HG02610 (cell line): ENCODE data around the gene PDZD8.

Experiments used
- ATAC-seq: cut with Tn5 transposase; IDR thresholded peaks from one replicate; pipeline ENCODE4 v1.9.1; 2021; ENCODE audit warnings: mild to moderate bottlenecking, moderate library complexity; ENCODE audit not compliant: unreplicated experiment

The PDZD8 gene

GRCh38 chr10:117391436-117392205 lies 16.4 kb upstream of the PDZD8 start:
- ATAC-seq = no peak

GRCh38 chr10:117390420-117390819 lies 15.2 kb upstream of the PDZD8 start:
- no peak for ATAC-seq

- no peak for ATAC-seq
Measured at GRCh38 chr10:117386805-117387204, 11.6 kb upstream of the PDZD8 start.

- no peak for ATAC-seq
Measured at GRCh38 chr10:117382861-117383260, 7.6 kb upstream of the PDZD8 start.

- ATAC-seq = peak; percentile 32
Measured at GRCh38 chr10:117374506-117375359, 507 bp downstream of the PDZD8 start.

- ATAC-seq = peak; percentile 22
Measured at GRCh38 chr10:117373823-117374505, 1.3 kb downstream of the PDZD8 start.

GRCh38 chr10:117370205-117370604 lies 5.0 kb downstream of the PDZD8 start:
- no peak for ATAC-seq

GRCh38 chr10:117367718-117368117 lies 7.5 kb downstream of the PDZD8 start:
- ATAC-seq = no peak

GRCh38 chr10:117366741-117367140 lies 8.5 kb downstream of the PDZD8 start:
- no peak for ATAC-seq

GRCh38 chr10:117365612-117366011 lies 9.6 kb downstream of the PDZD8 start:
- peak; percentile 30 for ATAC-seq

GRCh38 chr10:117364110-117364960 lies 10.9 kb downstream of the PDZD8 start:
- no peak for ATAC-seq

- peak; percentile 57 for ATAC-seq
Measured at GRCh38 chr10:117363028-117363427, 12.2 kb downstream of the PDZD8 start.

GRCh38 chr10:117362313-117362712 lies 12.9 kb downstream of the PDZD8 start:
- no peak for ATAC-seq

GRCh38 chr10:117360994-117361667 lies 14.1 kb downstream of the PDZD8 start:
- no peak for ATAC-seq

GRCh38 chr10:117360016-117360415 lies 15.2 kb downstream of the PDZD8 start:
- ATAC-seq = no peak

GRCh38 chr10:117355072-117355471 lies 20.2 kb downstream of the PDZD8 start:
- no peak for ATAC-seq

GRCh38 chr10:117353684-117354083 lies 21.6 kb downstream of the PDZD8 start:
- ATAC-seq = no peak

GRCh38 chr10:117352724-117353123 lies 22.5 kb downstream of the PDZD8 start:
- no peak for ATAC-seq

GRCh38 chr10:117351996-117352395 lies 23.2 kb downstream of the PDZD8 start:
- ATAC-seq = no peak

- ATAC-seq = no peak
Measured at GRCh38 chr10:117351558-117351957, 23.7 kb downstream of the PDZD8 start.
